Activated CD4-positive, CD25-positive, alpha-beta regulatory T cell treated with anti-CD3 and anti-CD28 coated beads, Interleukin-2, amount 50 U/mL, for 24 hours (primary cell): ENCODE data around the gene ZNF471.

Source experiments
- ATAC-seq, 2 donors: fragments of 150-1000 bp; cut with Tn5 transposase; one replicate each; pipeline ENCODE4 v1.10.0; 2021; ENCODE audit warnings: mild to moderate bottlenecking in 1 of 2, moderate library complexity in 1 of 2

Gene ZNF471

DNA sequence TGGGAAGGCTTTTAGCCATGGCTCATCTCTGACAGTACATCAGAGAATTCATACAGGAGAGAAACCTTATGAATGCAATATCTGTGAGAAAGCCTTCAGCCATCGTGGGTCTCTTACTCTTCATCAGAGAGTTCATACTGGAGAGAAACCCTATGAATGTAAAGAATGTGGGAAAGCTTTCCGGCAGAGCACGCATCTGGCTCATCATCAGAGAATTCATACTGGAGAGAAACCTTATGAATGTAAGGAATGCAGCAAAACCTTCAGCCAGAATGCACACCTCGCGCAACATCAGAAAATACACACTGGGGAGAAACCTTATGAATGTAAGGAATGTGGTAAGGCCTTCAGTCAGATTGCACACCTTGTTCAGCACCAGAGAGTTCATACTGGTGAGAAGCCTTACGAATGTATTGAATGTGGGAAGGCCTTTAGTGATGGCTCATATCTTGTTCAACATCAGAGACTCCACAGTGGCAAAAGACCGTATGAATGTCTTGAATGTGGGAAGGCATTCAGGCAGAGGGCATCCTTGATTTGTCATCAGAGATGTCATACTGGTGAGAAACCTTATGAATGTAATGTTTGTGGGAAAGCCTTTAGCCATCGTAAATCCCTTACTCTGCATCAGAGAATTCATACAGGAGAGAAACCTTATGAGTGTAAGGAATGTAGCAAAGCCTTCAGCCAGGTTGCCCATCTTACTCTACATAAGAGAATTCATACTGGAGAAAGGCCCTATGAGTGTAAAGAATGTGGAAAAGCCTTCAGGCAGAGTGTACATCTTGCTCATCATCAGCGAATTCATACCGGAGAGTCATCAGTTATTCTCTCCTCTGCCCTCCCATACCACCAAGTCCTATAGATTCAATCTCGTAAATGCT, 70.3 kb downstream of the ZNF471 start:
- ATAC-seq, result no peak
